HG02970 (cell line): ENCODE measurements around the gene HMG20A.
"Not testable (repeated sequence)": the region's sequence is repeated elsewhere in the genome, so short reads cannot be mapped to it uniquely, and the experiment has no call there.

Experiments
- ATAC-seq: cut with Tn5 transposase; IDR thresholded peaks from one replicate; pipeline ENCODE4 v1.9.1; 2021; ENCODE audit warnings: mild to moderate bottlenecking, moderate library complexity, moderate number of reproducible peaks; ENCODE audit not compliant: unreplicated experiment, low FRiP score

The HMG20A gene

GRCh38 chr15:77406173-77406759 is 14.4 kb upstream of the HMG20A start:
- ATAC-seq, result not testable (repeated sequence)

GRCh38 chr15:77406846-77407245 is 13.8 kb upstream of the HMG20A start:
- ATAC-seq, result no peak

GRCh38 chr15:77409259-77410156 is 11.2 kb upstream of the HMG20A start:
- peak; percentile 44 for ATAC-seq

GRCh38 chr15:77410157-77410500 is 10.6 kb upstream of the HMG20A start:
- ATAC-seq, result not testable (repeated sequence)

GRCh38 chr15:77410701-77411618 is 9.7 kb upstream of the HMG20A start:
- no peak for ATAC-seq

GRCh38 chr15:77411619-77411976 is 9.1 kb upstream of the HMG20A start:
- no peak for ATAC-seq

- ATAC-seq, result no peak
Observed at GRCh38 chr15:77412972-77413698, 7.6 kb upstream of the HMG20A start.

GRCh38 chr15:77413699-77414349 is 6.9 kb upstream of the HMG20A start:
- ATAC-seq, result no peak

- ATAC-seq, result no peak
Observed at GRCh38 chr15:77414789-77415442, 5.8 kb upstream of the HMG20A start.

GRCh38 chr15:77415450-77416147 is 5.1 kb upstream of the HMG20A start:
- no peak for ATAC-seq

GRCh38 chr15:77416148-77416455 is 4.6 kb upstream of the HMG20A start:
- no peak for ATAC-seq

GRCh38 chr15:77416954-77417353 is 3.7 kb upstream of the HMG20A start:
- no peak for ATAC-seq

GRCh38 chr15:77417602-77418001 is 3.1 kb upstream of the HMG20A start:
- ATAC-seq, result no peak

GRCh38 chr15:77418391-77418965 is 2.2 kb upstream of the HMG20A start:
- no peak for ATAC-seq

- ATAC-seq, result peak; percentile 27
Observed at GRCh38 chr15:77418966-77419835, 1.5 kb upstream of the HMG20A start.

GRCh38 chr15:77419836-77420609 is 665 bp upstream of the HMG20A start, which contains the start of gene PEAK1:
Gene PEAK1, minus strand, starts transcription at chr15:77420104. Its CDS starts 238,178 bp downstream, at chr15:77181926.
- ATAC-seq, result peak; percentile 87

GRCh38 chr15:77421370-77421700 is 647 bp downstream of the HMG20A start:
- no peak for ATAC-seq
